Ectodermal cell (in vitro differentiated cells): Measurements from ENCODE around the gene RAPGEF2.
"Not testable (repeated sequence)": the region's sequence is repeated elsewhere in the genome, so short reads cannot be mapped to it uniquely, and the experiment has no call there.

Experiments
- H3K27ac ChIP-seq: 2 replicates; pipeline ENCODE4 v1.7.0; 2013; ENCODE audit warnings: mild to moderate bottlenecking, low read depth, low read length; ENCODE audit not compliant: insufficient read depth, poor library complexity, severe bottlenecking
- H3K27me3 ChIP-seq: 2 replicates; pipeline ENCODE4 v1.7.0; 2013; ENCODE audit warnings: mild to moderate bottlenecking, low read length; ENCODE audit not compliant: insufficient read depth, control insufficient read depth, poor library complexity, severe bottlenecking
- H3K36me3 ChIP-seq: one replicate; pipeline ENCODE4 v1.7.0; 2013; ENCODE audit warnings: low read length; ENCODE audit not compliant: control insufficient read depth, insufficient read depth
- H3K4me1 ChIP-seq: one replicate; pipeline ENCODE4 v1.7.0; 2013; ENCODE audit warnings: low read length; ENCODE audit not compliant: control insufficient read depth, insufficient read depth
- H3K4me3 ChIP-seq: 2 replicates; pipeline ENCODE4 v1.7.0; 2013; ENCODE audit warnings: low read depth, low read length, control low read depth; ENCODE audit not compliant: insufficient read depth
- H3K9me3 ChIP-seq: 2 replicates; pipeline ENCODE4 v1.7.0; 2013; ENCODE audit warnings: mild to moderate bottlenecking, low read length, moderate library complexity; ENCODE audit not compliant: control insufficient read depth
- WGBS, 2 experiments: methylation state at CpG; one replicate each; pipeline ENCODE4 v1.1.7; 2013; ENCODE audit warnings: missing lambda C conversion rate in 2 of 2; 5-methylcytosine and 5-hydroxymethylcytosine counted together

The RAPGEF2 gene

DNA sequence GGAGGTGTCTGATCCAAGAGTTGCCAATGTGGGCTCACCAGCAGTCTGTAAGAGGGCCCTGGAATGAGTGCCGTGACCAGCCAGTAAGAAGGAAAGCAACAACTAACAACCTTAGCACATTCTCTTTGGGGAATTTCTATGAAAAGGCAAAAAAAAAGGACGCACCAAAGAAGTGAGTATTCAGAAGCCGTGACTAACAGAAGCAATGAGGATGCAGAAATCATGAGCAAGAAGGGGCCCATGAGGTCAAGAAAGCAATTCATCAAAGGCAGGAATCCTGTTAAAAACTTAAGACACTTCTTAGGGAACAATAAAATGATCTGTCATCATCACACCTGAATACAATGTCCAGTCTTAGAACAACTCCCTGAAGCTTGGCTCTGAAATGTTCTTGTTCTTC is 260.5 kb downstream of the RAPGEF2 start:
- H3K4me3 ChIP-seq, result no peak overlapping the region
- H3K36me3 ChIP-seq, result peaks cover 3% of the 10 kb centered on the region
- no peaks in the 10 kb centered on the region for H3K27me3 ChIP-seq
- no peaks in the 10 kb centered on the region for H3K9me3 ChIP-seq
- WGBS, 2 experiments, result 93 to 95% methylated on average over 3 of the region's 3 CpGs
- H3K4me1 ChIP-seq, result no peaks in the 10 kb centered on the region
- no peak overlapping the region for H3K27ac ChIP-seq

DNA sequence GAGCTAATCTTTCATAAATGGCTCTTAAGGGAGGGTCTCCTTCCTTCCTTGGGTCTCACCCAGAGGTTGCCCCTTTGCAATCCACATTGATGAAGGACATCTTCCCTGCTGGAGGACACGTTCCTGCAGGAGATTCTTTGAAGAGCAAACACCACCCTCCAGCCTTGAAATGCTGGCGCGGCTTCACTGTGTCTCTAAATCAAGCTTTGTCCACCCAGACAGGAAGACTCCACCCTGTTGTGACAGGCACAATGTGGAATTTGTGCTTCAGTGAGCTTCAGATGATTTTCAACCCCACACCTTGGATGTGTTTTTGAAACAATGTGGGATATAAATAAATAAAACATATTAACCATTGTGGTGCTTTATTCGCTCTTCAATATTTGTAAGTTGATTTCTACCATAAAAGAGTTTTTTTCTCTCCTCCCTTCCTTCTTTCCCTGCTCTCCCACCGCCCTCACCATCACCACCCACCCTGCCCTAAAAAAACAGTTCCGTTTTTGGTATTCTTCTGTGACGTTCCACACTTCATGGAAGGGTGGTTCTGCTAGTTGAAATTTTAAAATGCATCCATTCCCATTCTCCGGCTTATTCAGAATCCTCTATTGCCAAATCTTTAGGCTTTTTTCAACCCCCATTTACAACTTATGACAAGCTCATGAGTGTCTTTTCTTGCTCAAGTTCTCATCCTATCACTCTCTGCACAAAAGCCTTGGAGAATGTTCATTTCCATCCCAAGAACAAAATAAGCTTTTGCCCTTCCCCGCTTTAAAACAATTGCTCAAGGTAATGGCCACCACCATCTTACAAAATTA is 264.3 kb downstream of the RAPGEF2 start:
- H3K27me3 ChIP-seq, result no peaks in the 10 kb centered on the region
- H3K36me3 ChIP-seq, result no peaks in the 10 kb centered on the region
- H3K27ac ChIP-seq, result no peak overlapping the region
- H3K4me1 ChIP-seq, result no peaks in the 10 kb centered on the region
- WGBS, 2 experiments, result 77 to 81% methylated on average over 9 of the region's 9 CpGs
- H3K9me3 ChIP-seq, result no peaks in the 10 kb centered on the region
- no peak overlapping the region for H3K4me3 ChIP-seq

DNA sequence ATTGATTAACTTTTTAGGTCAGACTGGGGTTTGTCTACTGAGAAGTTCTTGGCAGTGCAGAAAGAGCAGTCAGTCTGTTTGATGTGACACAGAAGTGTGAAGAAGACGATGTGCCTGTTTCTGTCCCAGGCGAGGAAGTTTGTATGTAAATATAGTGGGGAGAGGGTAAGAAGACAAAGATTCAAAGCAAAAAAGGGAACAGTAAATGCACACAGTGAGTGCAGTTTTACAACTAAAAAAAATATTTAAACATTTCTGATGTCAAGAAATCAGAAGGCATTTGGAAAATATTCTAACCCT is 264.9 kb downstream of the RAPGEF2 start:
- H3K9me3 ChIP-seq, result no peaks in the 10 kb centered on the region
- H3K27ac ChIP-seq, result no peak overlapping the region
- no peaks in the 10 kb centered on the region for H3K36me3 ChIP-seq
- 92 to 99% methylated on average over 2 of the region's 2 CpGs for WGBS, 2 experiments
- no peak overlapping the region for H3K4me3 ChIP-seq
- H3K4me1 ChIP-seq, result no peaks in the 10 kb centered on the region
- H3K27me3 ChIP-seq, result no peaks in the 10 kb centered on the region

DNA sequence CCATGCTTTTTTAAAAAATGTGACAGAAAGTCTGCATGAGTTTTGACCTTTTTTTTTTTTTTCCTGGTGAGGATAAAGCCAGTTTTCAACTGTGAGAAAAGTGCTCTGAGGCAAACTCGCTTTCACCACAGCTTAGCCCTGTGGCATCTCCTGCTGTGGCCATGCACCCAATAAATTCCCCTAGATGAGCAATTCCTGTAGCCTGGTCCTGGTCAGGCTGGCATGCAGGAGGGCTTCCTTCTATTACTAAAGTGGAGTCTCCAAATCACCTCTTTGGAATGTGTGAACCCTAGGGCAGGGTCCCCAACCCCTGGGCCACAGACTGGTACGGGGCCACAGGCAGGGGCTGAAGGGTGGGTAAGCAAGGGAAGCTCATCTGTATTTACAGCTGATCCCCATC is 265.4 kb downstream of the RAPGEF2 start:
- Histone ChIP-seq H3K36me3 (no peaks in the 10 kb centered on the region), H3K4me1 (no peaks in the 10 kb centered on the region), H3K27me3 (no peaks in the 10 kb centered on the region), H3K27ac (no peak overlapping the region), H3K4me3 (no peak overlapping the region), H3K9me3 (no peaks in the 10 kb centered on the region)
- 89 to 90% methylated on average over 2 of the region's 2 CpGs for WGBS, 2 experiments

DNA sequence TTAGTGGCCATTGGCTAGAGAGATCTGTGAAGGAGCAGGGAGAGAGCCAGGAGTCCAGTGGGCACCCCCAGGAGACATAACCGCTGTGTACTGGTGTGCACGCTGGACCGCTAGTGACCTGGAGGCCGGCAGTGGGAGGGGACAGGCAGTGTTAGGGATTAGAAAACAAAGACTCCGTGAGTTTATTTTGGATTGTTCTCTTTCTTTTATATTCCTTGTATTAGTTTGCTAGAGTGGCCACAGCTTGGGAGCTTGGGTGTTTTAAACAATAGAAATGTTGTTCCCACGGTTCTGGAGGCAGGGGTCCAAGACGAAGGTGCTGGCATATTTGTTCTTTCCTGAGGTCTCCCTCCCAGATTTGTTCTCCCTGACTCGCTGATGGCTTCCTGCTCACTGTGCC is 266.4 kb downstream of the RAPGEF2 start:
- Histone ChIP-seq H3K4me3 (no peak overlapping the region), H3K27me3 (no peaks in the 10 kb centered on the region), H3K9me3 (no peaks in the 10 kb centered on the region), H3K4me1 (no peaks in the 10 kb centered on the region), H3K27ac (no peak overlapping the region), H3K36me3 (no peaks in the 10 kb centered on the region)
- 91 to 92% methylated on average over 8 of the region's 8 CpGs for WGBS, 2 experiments

DNA sequence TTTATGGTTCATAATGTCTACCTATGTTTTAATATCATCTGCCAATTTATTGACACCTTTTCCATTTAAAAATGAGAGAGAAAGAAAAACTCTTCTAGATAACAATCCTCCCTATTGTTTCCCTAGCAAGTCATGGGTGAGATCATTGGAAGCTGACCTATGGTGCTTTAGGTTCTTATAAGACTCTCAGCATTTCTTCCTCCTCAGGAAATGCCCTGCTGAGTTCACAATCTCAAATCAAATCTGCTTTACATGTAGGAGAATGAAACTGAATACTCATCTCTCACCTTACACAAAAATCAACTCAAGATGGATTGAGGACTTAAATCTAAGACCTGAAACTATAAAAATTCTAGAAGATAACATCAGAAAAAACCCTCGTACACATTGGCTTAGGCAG is 267.4 kb downstream of the RAPGEF2 start:
- 81 to 96% methylated on average over 1 of the region's 1 CpG for WGBS, 2 experiments

DNA sequence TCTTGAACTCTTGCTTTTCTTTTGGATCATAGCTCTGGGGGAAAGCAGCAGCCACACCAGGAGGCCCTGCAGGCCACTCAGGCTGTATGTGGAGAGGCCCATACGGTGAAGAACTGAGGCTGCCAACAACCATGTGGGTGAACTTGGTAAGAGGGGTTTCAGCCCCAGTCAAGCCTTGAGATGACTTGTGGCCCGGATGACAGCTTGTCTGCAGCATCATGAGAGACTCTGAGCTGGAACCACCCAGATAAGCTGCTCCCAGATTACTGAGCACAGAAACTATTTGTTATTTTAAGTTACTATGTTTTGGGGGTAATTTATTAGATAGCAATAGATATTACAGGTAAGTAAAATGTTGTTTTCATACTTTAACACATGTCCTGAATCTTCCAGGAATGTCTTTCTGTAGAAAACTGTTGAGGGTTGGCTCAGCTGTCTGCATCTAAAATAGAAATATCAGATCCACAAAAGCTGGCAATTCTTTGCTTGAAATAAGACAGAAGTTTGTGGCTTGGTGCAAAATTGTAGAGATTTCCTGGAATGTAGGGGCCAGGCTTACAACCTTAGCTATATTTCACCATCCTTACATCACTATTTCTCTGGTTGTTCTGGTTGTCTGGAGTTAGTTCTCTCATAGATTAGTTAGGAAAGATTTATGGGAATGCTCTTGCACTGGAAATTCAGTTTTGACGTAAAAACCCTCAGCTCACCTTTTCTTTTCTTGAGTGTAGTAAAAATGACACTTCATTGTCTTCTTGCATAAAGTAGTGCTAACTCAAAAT is 272.1 kb downstream of the RAPGEF2 start:
- H3K4me3 ChIP-seq, result no peak overlapping the region
- H3K27ac ChIP-seq, result no peak overlapping the region
- no peaks in the 10 kb centered on the region for H3K36me3 ChIP-seq
- H3K27me3 ChIP-seq, result no peaks in the 10 kb centered on the region
- H3K4me1 ChIP-seq, result no peaks in the 10 kb centered on the region
- no peaks in the 10 kb centered on the region for H3K9me3 ChIP-seq
- 78 to 79% methylated on average over 3 of the region's 3 CpGs for WGBS, 2 experiments

More for the DNA sequence above, 267.4 kb downstream of the RAPGEF2 start:
- no peaks in the 10 kb centered on the region for H3K27me3 ChIP-seq
- H3K36me3 ChIP-seq, result no peaks in the 10 kb centered on the region
- H3K9me3 ChIP-seq, result no peaks in the 10 kb centered on the region
- no peak overlapping the region for H3K4me3 ChIP-seq
- H3K27ac ChIP-seq, result no peak overlapping the region
- no peaks in the 10 kb centered on the region for H3K4me1 ChIP-seq

DNA sequence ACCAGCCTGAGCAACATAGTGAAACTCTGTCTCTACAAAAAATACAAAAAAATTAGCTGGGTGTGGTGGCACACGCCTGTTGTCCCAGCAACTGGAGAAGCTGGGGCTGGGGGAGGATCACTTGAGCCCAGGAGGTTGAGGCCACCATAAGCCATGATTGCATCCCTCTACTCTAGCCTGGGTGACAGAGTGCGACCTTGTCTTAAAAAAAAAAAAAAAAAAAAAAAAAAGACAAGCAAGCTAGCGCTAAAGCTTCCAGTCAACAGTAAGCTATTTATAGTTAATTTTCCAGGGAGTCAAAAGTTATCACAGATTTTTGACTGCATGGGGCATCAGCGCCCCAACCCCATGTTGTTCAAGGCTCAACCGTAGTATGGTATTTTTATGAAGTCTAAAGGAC is 273.4 kb downstream of the RAPGEF2 start:
- Histone ChIP-seq H3K9me3 (no peaks in the 10 kb centered on the region), H3K27ac (no peak overlapping the region), H3K4me3 (no peak overlapping the region), H3K36me3 (no peaks in the 10 kb centered on the region), H3K4me1 (no peaks in the 10 kb centered on the region), H3K27me3 (no peaks in the 10 kb centered on the region)
- 86 to 95% methylated on average over 5 of the region's 5 CpGs for WGBS, 2 experiments

DNA sequence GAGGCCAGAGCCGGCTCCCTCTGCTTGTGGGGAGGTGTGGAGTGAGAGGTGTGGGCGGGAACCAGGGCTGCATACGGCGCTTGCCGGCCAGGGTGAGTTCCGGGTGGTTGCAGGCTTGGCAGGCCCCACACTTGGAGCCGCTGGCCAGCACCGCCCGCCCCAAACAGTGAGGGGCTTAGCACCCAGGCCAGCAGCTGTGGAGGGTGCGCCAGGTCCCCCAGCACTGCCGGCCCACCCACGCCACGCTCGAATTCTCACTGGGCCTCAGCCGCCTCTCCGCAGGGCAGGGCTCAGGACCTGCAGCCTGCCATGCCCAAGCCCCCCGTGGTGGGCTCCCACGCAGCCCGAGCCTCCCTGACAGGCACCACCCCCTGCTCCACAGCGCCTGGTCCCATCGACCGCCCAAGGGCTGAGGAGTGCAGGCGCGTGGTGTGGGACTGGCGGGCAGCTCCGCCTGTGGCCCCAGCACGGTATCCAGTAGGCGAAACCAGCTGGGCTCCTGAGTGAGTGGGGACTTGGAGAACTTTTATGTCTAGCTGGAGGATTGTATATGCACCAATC is 275.3 kb downstream of the RAPGEF2 start:
- no peaks in the 10 kb centered on the region for H3K27me3 ChIP-seq
- no peak overlapping the region for H3K27ac ChIP-seq
- H3K4me1 ChIP-seq, result peaks cover 5% of the 10 kb centered on the region
- H3K4me3 ChIP-seq, result no peak overlapping the region
- H3K36me3 ChIP-seq, result no peaks in the 10 kb centered on the region
- WGBS, 2 experiments, result 95 to 96% methylated on average over 28 of the region's 28 CpGs
- H3K9me3 ChIP-seq, result no peaks in the 10 kb centered on the region

DNA sequence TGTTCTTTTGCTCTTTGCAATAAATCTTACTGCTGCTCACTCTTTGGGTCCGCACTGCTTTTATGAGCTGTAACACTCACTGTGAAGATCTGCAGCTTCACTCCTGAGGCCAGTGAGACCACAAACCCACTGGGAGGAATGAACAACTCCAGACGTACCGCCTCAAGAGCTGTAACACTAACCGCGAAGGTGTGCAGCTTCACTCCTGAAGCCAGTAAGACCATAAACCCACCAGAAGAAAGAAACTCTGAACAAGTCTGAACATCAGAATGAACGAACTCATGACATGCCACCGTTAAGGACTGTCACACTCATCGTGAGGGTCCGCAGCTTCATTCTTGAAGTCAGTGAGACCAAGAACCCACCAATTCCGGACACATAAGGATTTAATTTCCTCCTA is 276.2 kb downstream of the RAPGEF2 start:
- H3K27ac ChIP-seq, H3K36me3 ChIP-seq, H3K27me3 ChIP-seq, H3K9me3 ChIP-seq, H3K4me3 ChIP-seq: not testable (repeated sequence)
- WGBS, 2 experiments, result 95 to 96% methylated on average over 10 of the region's 10 CpGs
- peaks cover 13% of the 10 kb centered on the region for H3K4me1 ChIP-seq
